Activated CD4-positive, alpha-beta T cell treated with anti-CD3 and anti-CD28 coated beads, Interleukin-2, amount 50 U/mL, for 16 hours (primary cell): ENCODE results near the gene GBE1.

ENCODE experiments used
- DNase-seq: peaks from one replicate; pipeline ENCODE4 v3.0.0-alpha.2; 2020

GBE1 gene

GRCh38 chr3:81696090-81696489 lies 65.4 kb downstream of the GBE1 start:
- no peak for DNase-seq

DNA sequence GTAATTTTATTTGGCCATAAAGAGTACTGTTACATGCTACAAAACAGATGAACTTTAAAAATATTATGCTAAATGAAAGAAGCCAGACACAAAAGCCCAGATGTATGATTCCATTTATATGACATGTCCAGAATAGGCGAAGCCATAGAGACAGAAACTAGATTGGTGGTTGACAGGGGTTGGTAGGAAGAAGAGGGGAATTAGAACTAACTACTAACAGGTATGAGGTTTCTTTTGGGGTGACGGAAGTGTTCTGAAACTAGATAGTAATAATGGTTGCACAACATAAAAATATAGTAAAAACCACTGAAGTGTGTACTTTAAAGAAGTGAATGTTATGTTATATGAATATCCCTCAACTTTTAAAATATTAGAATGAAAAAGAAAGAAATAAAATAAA lies 66.1 kb downstream of the GBE1 start:
- no peak for DNase-seq

GRCh38 chr3:81694662-81695061 lies 66.8 kb downstream of the GBE1 start:
- no peak for DNase-seq

DNA sequence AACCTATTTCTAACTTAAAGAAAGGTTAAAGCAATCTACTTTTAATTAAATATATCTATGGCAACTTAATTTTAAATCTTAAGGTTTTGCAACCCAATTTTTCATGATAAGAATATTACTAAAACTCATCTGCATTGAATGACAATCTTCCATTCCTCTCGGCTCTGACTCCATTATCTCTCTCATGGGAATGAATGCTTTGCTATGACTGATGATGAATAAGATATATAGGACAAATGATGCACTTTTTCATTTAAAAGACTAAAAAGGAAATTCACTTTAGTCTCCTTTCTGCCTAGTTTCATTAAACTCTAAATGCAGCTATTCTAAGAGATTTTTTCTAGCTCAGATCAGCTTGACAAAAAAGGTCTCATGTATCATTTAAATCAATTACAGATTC lies 68.7 kb downstream of the GBE1 start:
- DNase-seq: no peak

DNA sequence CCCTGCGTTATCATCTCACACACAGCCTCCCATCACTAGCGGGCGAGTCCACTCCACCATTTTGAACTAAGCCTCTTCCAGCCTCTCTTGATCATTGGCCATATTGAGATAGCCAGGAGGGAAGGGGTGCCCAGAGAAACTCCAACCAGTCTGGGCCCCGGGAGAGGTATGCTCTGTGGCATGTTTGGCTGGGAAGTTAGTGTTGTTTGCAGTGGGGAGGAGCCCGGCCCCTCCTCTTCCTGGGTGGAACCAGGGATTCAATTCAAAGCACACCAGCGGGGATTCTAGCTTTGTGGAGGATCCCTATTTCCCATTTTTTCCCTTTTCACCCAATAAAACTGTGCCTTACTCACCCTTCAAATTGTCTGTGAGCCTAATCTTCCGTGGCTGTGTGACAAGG lies 71.8 kb downstream of the GBE1 start:
- no peak for DNase-seq

GRCh38 chr3:81684751-81685395 lies 76.6 kb downstream of the GBE1 start:
- no peak for DNase-seq

GRCh38 chr3:81676706-81677456 lies 84.6 kb downstream of the GBE1 start:
- no peak for DNase-seq

DNA sequence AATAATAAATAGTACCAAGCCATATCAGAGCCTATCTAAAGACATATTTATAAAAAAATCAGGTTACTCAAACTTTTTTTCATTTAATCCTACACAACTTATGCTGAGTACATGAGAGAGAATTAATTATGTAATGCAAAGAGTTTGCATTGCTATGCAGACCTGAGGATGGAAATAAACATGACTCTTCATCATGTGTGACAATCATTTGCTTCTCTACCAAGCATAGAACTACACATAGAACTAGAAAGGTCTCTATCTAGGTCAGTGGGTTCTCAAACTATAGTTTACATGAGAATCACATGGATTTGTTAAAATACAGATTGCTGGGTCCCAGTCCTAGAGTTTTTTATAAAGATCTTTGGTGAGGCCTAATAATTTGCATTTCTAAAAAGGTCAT lies 86.8 kb downstream of the GBE1 start:
- DNase-seq: no peak

- DNase-seq: no peak
These were observed 93.2 kb downstream of the GBE1 start for GRCh38 chr3:81668283-81668682.

DNA sequence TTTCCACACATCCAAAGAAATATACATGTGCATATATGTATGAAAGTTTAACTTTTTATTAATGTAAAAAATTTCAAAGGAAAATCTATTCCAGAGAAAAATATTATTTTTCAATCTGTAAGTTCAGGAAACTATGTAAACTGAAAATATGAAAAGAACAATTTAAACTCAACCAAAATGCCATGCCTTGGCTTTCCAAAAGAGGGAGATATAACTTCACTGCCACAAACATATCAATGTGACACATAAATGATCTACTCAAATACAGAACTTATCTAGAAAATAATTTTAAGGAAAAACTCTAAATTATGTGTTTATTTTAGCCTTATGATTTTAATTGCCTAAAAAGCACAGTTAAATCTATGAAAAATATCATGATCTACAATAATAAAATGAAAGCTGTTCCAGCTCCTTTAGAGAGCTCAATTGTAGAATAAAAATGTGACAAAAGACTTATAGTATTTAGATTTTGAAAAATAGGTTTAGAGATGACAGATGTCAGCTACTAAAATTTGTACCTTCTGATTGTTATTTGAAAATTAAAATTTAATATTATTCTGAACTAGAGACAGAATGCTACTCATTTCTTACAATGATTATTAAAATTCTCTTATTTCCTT lies 94.8 kb downstream of the GBE1 start:
- DNase-seq: no peak

DNA sequence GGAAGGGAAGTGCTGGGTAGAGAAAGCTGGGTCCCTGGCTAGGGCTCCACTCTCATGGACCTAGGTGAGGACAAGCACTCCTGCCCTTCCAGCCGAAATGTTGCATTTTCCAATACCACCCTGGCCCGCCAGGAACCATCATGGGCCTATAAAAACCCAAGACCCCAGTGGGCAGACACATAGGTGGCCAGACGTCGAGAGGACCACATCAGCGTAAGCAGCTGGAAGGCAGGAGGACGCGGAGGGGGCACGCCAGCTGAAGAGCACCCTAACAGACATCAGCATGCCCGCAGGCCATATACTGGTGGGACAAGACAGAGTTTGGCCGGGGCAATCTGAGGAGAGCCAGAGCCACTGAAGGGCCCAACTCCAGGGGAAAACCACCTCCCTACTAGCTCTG lies 98.3 kb downstream of the GBE1 start:
- DNase-seq: no peak

DNA sequence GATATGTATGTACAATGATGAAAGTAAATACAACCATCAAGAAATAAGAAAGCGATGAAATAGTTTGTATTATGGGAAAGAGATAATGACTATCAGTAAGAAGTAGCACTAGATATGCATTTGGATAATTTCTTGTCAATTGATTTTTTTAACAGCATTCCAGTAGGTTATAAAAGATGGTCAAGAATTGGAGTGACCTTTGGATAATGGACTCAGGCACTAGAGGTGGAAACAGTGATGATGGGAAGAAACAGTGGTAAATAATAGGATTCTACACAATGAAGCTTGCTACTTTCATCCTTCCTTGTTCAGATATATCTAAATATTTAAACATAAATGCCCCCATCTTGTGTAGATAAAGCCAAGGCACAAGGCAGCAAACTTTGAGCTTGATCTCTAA lies 101.4 kb downstream of the GBE1 start:
- DNase-seq: no peak

DNA sequence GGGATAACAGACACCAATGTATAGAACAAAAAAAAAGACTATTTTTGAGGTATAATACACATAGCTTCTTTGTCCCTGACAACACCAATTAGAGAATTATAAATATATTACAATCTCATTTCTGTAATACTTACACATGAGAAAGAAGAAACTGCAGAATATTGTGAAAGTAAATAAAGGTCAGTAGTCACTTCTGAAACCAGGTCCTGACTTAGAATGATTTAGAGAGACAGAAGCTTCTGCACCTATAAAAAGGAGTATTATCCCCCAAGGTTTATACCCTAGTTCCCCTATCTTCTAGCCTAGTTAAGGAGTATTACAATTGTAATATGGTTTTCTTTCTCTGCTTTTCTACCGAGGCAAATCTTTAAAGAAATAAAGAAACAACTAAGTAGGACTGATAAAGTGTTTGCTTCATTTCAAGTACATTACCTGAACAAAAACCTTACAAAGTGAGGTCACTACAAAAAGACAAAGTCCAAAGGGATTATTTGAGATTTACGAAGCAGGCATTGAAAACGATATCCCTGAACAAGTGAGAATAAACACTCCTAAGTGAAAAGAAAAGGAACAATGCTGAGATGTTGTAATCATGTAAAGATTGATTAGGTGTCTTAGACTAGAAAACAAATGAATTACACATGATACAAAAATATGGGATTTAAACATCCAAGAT lies 103.0 kb downstream of the GBE1 start:
- DNase-seq: no peak

GRCh38 chr3:81651139-81651538 lies 110.3 kb downstream of the GBE1 start:
- no peak for DNase-seq

GRCh38 chr3:81650187-81650586 lies 111.3 kb downstream of the GBE1 start:
- DNase-seq: no peak

GRCh38 chr3:81645248-81645647 lies 116.2 kb downstream of the GBE1 start:
- DNase-seq: no peak

DNA sequence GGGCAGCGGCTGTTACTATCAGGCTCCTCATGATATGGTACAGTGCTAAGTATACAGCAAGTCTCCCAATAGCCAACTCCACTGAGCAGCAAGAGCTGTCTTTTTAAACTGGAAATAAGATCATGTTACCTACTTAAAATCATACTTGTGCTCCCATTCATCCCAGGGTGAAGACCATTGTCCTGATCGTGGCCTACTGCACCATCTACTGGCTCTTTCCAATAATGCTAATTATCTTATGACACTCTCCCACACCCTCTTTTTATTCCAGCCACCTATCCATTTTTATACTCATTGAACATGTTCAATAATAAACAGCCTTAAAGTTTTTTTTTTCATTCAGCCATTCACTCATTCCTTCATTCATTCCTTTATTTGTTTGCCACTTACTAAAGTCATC lies 117.7 kb downstream of the GBE1 start:
- no peak for DNase-seq

GRCh38 chr3:81638480-81638879 lies 123.0 kb downstream of the GBE1 start:
- no peak for DNase-seq

- DNase-seq: no peak
These were observed 128.8 kb downstream of the GBE1 start for GRCh38 chr3:81632659-81633058.

DNA sequence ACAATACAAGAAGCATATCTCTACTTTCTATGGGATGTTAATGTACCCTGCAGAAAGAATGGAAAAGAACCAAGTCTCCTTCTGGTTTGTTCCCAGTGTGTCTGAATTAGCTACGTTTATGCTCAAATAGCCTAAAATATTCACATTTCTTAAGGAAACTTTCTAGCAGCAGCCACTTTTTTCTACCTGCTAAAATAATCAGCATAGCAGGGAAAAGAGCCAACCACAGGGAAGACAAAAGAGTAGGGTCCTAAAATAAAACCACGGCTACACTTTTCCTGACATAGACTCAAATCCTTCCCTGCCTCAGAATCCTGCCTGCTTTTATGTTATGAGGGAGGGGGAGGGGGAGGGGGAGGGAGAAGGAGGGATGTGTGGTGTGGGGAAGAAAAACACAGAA lies 136.7 kb downstream of the GBE1 start:
- no peak for DNase-seq

GRCh38 chr3:81622395-81622794 lies 139.1 kb downstream of the GBE1 start:
- no peak for DNase-seq

DNA sequence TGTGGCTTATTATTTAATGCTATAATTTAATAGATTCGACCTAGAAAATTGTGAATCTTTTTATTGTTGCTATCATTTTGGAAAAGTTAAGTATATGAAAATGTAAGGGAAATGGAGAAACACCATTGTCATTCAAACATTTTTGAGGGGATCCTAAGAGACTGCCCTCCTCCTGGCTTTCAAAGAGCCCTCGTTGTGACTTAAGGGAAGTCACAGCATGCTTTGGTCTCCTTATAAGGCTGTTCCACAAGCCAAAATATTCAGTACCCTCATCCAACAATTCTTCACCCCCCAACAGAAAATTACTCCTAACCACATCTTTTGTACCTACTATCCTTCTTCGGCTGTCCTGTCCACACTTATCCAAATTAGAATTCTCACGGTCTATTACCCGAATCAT lies 140.2 kb downstream of the GBE1 start:
- DNase-seq: no peak

- no peak for DNase-seq
These were observed 140.6 kb downstream of the GBE1 start for GRCh38 chr3:81620849-81621248.

DNA sequence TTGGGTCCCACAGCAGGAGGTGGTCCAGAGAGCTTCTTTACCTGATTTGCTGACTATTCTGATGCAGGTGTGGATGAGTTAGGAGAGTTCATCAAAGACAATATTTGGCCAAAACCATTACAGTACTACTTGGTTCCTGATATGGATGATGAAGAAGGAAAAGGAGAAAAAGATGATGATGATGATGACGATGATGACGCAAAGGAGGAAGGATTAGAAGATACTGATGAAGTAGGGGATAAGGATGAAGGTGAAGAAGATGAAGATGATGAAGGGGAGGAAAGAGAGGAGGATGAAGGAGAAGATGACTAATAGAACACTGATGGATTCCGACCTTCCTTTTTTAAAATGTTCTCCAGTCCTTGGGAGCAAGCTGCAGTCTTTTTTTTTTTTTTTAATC lies 148.7 kb downstream of the GBE1 start:
- DNase-seq: no peak
